Measurements from ENCODE around the gene SLC25A13. TPM values are rescaled to one million over a fixed set of nuclear protein-coding genes. Genes with fewer than 3 reads are reported as not detected.

SLC25A13 gene
- polyA plus RNA-seq, 1 of the 3 experiments (the other 2 are of a cell fraction) = 16.0 TPM

GRCh38 chr7:96299496-96299895, 22.4 kb downstream of the SLC25A13 start:
- Histone ChIP-seq H4K20me1 (ENCODE audit: insufficient read depth) (peaks cover 48% of the 10 kb centered on the region), H3K79me2 (ENCODE audit: insufficient read depth) (peaks cover 49% of the 10 kb centered on the region; the same call in 1 of the 2 replicates), H3K36me3 (replicated peaks in 1 of 2; ENCODE audit: control insufficient read depth in 1 of 2, insufficient read depth in 2 of 2, low read length in 1 of 2) (peaks cover 9 to 13% of the 10 kb centered on the region in 2 experiments), H3K9me2 (no peaks in the 10 kb centered on the region), H3K4me2 (no peak overlapping the region), H3K4me1 (ENCODE audit: control insufficient read depth in 1 of 2, insufficient read depth in 2 of 2, low read depth in 1 of 2, low read length in 1 of 2) (peaks cover 7 to 9% of the 10 kb centered on the region in 2 experiments), H3K4me3 (ENCODE audit: low read depth in 2 of 2, low read length in 1 of 2) (no peak overlapping the region), H3K27me3 (ENCODE audit: insufficient read depth) (no peaks in the 10 kb centered on the region), H3F3A (replicated peaks; ENCODE audit: insufficient read depth) (peaks cover 18% of the 10 kb centered on the region), H3K9ac (no peak overlapping the region), H3K9me3 (no peaks in the 10 kb centered on the region), H3K27ac (ENCODE audit: low read depth in 2 of 2, low read length in 1 of 2) (no peak overlapping the region), H2AFZ (ENCODE audit: low read depth) (no peak overlapping the region)
- ChIA-PET CTCF (interaction anchor here (1.0 kb wide), 1 partner anchor 23 kb away, joined by 3 read pairs; no protein-coding TSS in a partner anchor), POLR2A (no interaction called here)
- 100% methylated on average over 1 of the region's 1 CpG for WGBS (ENCODE audit: low lambda C conversion rate)
- DNase-seq = no peak
- TF ChIP-seq FOXJ3 (CRISPR knock-in tag; IDR thresholded peaks at IDR 0.05) = no peak
- TF ChIP-seq GATA2 (CRISPR knock-in tag; IDR thresholded peaks at IDR 0.05) = no peak
- no peak for TF ChIP-seq TAF1 (IDR thresholded peaks at IDR 0.05; ENCODE audit: borderline replicate concordance, low read depth, low read length)
- no peak for TF ChIP-seq FOXM1 (IDR thresholded peaks at IDR 0.05; ENCODE audit: low read depth)
- no peak for TF ChIP-seq MEF2A (IDR thresholded peaks at IDR 0.05; ENCODE audit: borderline replicate concordance, low read depth)
- no peak for TF ChIP-seq GABPA (IDR thresholded peaks at IDR 0.05; ENCODE audit: low read depth)
- TF ChIP-seq YY1 (IDR thresholded peaks at IDR 0.05; ENCODE audit: low read depth) = no peak
- TF ChIP-seq TCF12 (IDR thresholded peaks at IDR 0.05) = no peak
- TF ChIP-seq NRF1 (IDR thresholded peaks at IDR 0.05; ENCODE audit: low read depth, low read length) = no peak

- DNase-seq = no peak
- ChIA-PET CTCF (interaction anchor here (0.6 to 1.0 kb wide), 4 partner anchors 10 to 730 kb away, joined by 3 to 4 read pairs (median 4); no protein-coding TSS in a partner anchor), POLR2A (interaction anchor here (0.6 to 0.7 kb wide), 2 partner anchors 15 to 41 kb away, joined by 4 to 8 read pairs; no protein-coding TSS in a partner anchor)
- no peaks in the 10 kb centered on the region for H3K9me2 ChIP-seq
- peaks cover 56% of the 10 kb centered on the region for H3K79me2 ChIP-seq (ENCODE audit: insufficient read depth)
- TF ChIP-seq JUND (IDR thresholded peaks at IDR 0.05) (no peak), GATA2 (CRISPR knock-in tag; IDR thresholded peaks at IDR 0.05) (no peak), FOSL2 (IDR thresholded peaks at IDR 0.05; ENCODE audit: borderline replicate concordance, low read depth) (no peak), ZBTB33 (IDR thresholded peaks at IDR 0.05; ENCODE audit: borderline replicate concordance, low read depth) (no peak), MEF2A (IDR thresholded peaks at IDR 0.05; ENCODE audit: borderline replicate concordance, low read depth) (no peak), RAD21 (IDR thresholded peaks at IDR 0.05; ENCODE audit: low read length) (no peak), FOXJ3 (CRISPR knock-in tag; IDR thresholded peaks at IDR 0.05) (no peak), RXRA (IDR thresholded peaks at IDR 0.05; ENCODE audit: borderline replicate concordance, low read depth) (no peak), SMC3 (IDR thresholded peaks at IDR 0.05; ENCODE audit: low read depth, low read length) (no peak), USF1 (IDR thresholded peaks at IDR 0.05; ENCODE audit: borderline replicate concordance, low read depth) (no peak), REST (IDR thresholded peaks at IDR 0.05; ENCODE audit: low read depth, low read length) (no peak)
- TF ChIP-seq, protein P1, sequence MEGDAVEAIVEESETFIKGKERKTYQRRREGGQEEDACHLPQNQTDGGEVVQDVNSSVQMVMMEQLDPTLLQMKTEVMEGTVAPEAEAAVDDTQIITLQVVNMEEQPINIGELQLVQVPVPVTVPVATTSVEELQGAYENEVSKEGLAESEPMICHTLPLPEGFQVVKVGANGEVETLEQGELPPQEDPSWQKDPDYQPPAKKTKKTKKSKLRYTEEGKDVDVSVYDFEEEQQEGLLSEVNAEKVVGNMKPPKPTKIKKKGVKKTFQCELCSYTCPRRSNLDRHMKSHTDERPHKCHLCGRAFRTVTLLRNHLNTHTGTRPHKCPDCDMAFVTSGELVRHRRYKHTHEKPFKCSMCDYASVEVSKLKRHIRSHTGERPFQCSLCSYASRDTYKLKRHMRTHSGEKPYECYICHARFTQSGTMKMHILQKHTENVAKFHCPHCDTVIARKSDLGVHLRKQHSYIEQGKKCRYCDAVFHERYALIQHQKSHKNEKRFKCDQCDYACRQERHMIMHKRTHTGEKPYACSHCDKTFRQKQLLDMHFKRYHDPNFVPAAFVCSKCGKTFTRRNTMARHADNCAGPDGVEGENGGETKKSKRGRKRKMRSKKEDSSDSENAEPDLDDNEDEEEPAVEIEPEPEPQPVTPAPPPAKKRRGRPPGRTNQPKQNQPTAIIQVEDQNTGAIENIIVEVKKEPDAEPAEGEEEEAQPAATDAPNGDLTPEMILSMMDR (IDR thresholded peaks at IDR 0.05) = no peak
- H3F3A ChIP-seq (replicated peaks; ENCODE audit: insufficient read depth) = peaks cover 2% of the 10 kb centered on the region
- no peak overlapping the region for H3K27ac ChIP-seq (ENCODE audit: low read depth in 2 of 2, low read length in 1 of 2)
- H3K4me1 ChIP-seq (ENCODE audit: control insufficient read depth in 1 of 2, insufficient read depth in 2 of 2, low read depth in 1 of 2, low read length in 1 of 2) = no peaks in the 10 kb centered on the region
- H2AFZ ChIP-seq (ENCODE audit: low read depth) = no peak overlapping the region
- H3K36me3 ChIP-seq (replicated peaks in 1 of 2; ENCODE audit: control insufficient read depth in 1 of 2, insufficient read depth in 2 of 2, low read length in 1 of 2) = peaks cover 9 to 15% of the 10 kb centered on the region in 2 experiments
- no peak overlapping the region for H3K4me2 ChIP-seq
- H3K27me3 ChIP-seq (ENCODE audit: insufficient read depth) = no peaks in the 10 kb centered on the region
- H3K9me3 ChIP-seq = no peaks in the 10 kb centered on the region
- H4K20me1 ChIP-seq (ENCODE audit: insufficient read depth) = peaks cover 32% of the 10 kb centered on the region
- no peak overlapping the region for H3K9ac ChIP-seq
- H3K4me3 ChIP-seq (ENCODE audit: low read depth in 2 of 2, low read length in 1 of 2) = no peak overlapping the region
These were observed 24.0 kb downstream of the SLC25A13 start for GRCh38 chr7:96297876-96298275.
